ENCODE measurements around the gene PCDHAC2.

- TF ChIP-seq GATA3 (IDR thresholded peaks at IDR 0.05; ENCODE audit: low read depth, low read length) (no peak), GATA2 (IDR thresholded peaks at IDR 0.05; ENCODE audit: low read depth, low read length) (no peak)
Observed at GRCh38 chr5:140925806-140926442, 40.4 kb upstream of the PCDHAC2 start, which contains the start of gene PCDHAC1.
